ENCODE data around the gene SCCPDH. TPM values are rescaled to one million over a fixed set of nuclear protein-coding genes. Genes with fewer than 3 reads are reported as not detected.
A peak's percentile ranks its signal among the peaks of the same experiment; 100 is the strongest.

The SCCPDH gene
- total RNA-seq, 1 experiment from 2014 or later, result 10.9 TPM

DNA sequence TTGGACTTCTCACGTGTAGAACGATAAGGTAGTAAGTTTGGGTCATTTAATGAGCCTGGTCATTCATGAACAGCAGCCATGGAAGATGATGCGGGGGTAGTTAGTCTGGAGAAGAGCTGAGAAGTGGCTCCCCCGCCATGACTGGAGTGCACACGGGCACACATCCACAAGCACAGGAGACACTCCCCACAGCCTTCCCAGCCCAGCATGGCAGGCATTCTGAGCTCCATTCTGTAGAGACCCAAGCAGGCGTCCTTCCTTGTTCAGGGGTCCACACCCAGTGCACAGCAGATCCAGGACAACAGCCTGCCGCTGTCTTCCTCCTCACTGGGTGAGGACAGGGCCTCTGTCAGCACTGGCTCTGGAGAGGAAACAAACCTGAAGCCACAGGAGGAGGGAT, 57.0 kb downstream of the SCCPDH start (continued):
- no peak for TF ChIP-seq ZBTB21 (CRISPR knock-in tag; IDR thresholded peaks at IDR 0.05; ENCODE audit: borderline replicate concordance)
- no peak for TF ChIP-seq TCF7 (CRISPR knock-in tag; IDR thresholded peaks at IDR 0.05; ENCODE audit: low read depth)
- no peak for TF ChIP-seq JUN (CRISPR knock-in tag; IDR thresholded peaks at IDR 0.05)

DNA sequence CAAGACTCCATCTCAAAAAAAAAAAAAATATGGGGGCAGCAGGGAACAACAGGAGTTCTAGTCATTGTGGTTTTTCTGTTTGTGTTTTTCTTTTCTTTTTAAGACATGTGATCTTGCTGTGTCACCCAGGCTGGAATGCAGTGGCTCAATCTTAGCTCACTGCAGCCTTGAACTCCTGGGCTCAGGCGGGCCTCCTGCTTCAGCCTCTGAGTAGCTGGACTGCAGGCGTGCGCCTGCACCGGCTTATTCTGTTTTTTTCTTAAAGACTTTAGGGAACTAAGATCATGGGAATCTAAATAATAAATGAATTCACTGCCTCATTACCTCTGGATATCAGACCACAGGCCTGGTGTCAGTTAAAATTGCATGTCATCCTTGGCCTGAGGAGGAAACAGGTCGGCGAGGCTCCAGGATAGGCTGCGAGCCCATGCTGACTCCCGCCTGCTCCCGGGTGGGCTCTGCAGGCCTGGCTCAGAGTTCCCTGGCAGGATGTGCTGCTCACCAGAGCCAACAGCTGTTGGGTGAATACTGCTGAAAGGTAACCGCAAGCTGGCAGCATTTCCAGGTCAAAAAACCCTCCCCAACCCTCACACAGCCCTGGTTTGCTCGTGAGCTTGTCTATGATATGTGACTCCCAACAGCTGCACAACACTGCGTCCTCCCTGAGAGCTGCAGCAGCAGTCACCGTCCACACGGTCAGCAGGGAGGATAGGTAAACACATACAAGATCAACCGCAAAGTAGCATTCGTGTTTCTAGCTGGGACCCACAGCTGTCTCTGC, 58.1 kb downstream of the SCCPDH start:
- Mint-ChIP-seq H3K4me1 (peaks cover 8% of the 10 kb centered on the region), H3K27me3 (ENCODE audit: low read depth) (no peaks in the 10 kb centered on the region), H3K36me3 (no peaks in the 10 kb centered on the region), H3K9me3 (no peaks in the 10 kb centered on the region), H3K4me3 (no peak overlapping the region), H3K27ac (no peak overlapping the region)
- DNase-seq (ENCODE audit: low spot score) (no peak), ATAC-seq (peak; percentile 21; the same call in 1 of the 2 replicates)
- ChIA-PET CTCF (no interaction called here), POLR2A (interaction anchor here (0.9 kb wide), 1 partner anchor 41 kb away, joined by 8 read pairs; no protein-coding TSS in a partner anchor)
- TF ChIP-seq PRRX2 (CRISPR knock-in tag; IDR thresholded peaks at IDR 0.05) (no peak), GRHL2 (CRISPR knock-in tag; IDR thresholded peaks at IDR 0.05; ENCODE audit: insufficient replicate concordance, severe bottlenecking) (no peak), HMGA2 (CRISPR knock-in tag; IDR thresholded peaks at IDR 0.05) (no peak)
- TF ChIP-seq, protein P1, sequence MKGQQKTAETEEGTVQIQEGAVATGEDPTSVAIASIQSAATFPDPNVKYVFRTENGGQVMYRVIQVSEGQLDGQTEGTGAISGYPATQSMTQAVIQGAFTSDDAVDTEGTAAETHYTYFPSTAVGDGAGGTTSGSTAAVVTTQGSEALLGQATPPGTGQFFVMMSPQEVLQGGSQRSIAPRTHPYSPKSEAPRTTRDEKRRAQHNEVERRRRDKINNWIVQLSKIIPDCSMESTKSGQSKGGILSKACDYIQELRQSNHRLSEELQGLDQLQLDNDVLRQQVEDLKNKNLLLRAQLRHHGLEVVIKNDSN (CRISPR knock-in tag; IDR thresholded peaks at IDR 0.05), result no peak

DNA sequence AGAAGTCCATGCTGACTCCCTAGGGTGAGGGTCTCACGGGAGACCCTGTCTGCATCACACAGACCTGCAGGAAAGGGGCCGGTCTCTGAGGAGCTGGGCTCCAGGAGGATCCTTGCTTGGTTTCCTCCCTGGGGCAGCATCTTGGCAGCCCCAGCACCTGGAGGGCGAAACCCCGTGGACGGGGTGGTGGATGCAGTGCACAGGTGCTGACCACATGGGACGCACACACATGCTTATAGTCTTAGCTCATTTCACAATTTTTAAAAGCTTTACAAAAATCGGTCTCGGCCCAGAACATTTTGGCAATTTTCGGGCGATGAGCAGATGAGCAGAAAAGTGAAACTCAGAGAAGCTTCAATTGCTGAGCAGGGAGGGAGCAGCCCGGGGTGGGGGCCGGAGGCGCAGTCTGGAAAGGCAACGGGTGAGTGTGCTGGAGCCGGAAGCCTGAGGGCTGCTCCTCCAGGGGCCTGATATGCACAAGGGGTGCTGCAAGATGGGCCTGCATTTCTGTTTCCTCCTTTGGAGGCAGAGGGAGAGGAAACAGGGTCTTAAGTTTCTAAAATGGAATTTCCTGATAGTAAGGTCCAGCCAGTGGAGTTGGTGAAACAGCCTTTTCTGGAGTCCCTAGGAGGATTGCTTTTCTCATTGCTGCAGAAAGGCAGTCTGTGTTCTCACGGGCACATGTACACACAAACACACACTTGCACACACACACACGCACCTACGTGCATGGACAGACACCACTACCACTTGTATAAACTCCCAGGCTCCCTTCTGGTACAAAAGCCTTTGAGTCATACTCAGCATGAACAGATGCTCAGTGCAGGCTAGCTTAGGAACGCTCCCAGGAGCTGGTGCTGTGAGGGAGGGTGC, 60.6 kb downstream of the SCCPDH start:
- ATAC-seq (peak; percentile 11; the same call in 1 of the 2 replicates), DNase-seq (ENCODE audit: low spot score) (no peak)
- CTCF ChIA-PET, result interaction anchor here (1.2 kb wide), 1 partner anchor 11 kb away, joined by 4 read pairs; no protein-coding TSS in a partner anchor
- no peak overlapping the region for H3K27ac Mint-ChIP-seq
- no peak overlapping the region for H3K4me3 Mint-ChIP-seq
- peaks cover 5% of the 10 kb centered on the region; the same call in 1 of the 2 replicates for H3K27me3 Mint-ChIP-seq (ENCODE audit: low read depth)
- no peaks in the 10 kb centered on the region for H3K9me3 Mint-ChIP-seq
- H3K36me3 Mint-ChIP-seq, result no peaks in the 10 kb centered on the region
- POLR2A ChIA-PET, result no interaction called here
- peaks cover 22% of the 10 kb centered on the region for H3K4me1 Mint-ChIP-seq
- TF ChIP-seq, protein P2, sequence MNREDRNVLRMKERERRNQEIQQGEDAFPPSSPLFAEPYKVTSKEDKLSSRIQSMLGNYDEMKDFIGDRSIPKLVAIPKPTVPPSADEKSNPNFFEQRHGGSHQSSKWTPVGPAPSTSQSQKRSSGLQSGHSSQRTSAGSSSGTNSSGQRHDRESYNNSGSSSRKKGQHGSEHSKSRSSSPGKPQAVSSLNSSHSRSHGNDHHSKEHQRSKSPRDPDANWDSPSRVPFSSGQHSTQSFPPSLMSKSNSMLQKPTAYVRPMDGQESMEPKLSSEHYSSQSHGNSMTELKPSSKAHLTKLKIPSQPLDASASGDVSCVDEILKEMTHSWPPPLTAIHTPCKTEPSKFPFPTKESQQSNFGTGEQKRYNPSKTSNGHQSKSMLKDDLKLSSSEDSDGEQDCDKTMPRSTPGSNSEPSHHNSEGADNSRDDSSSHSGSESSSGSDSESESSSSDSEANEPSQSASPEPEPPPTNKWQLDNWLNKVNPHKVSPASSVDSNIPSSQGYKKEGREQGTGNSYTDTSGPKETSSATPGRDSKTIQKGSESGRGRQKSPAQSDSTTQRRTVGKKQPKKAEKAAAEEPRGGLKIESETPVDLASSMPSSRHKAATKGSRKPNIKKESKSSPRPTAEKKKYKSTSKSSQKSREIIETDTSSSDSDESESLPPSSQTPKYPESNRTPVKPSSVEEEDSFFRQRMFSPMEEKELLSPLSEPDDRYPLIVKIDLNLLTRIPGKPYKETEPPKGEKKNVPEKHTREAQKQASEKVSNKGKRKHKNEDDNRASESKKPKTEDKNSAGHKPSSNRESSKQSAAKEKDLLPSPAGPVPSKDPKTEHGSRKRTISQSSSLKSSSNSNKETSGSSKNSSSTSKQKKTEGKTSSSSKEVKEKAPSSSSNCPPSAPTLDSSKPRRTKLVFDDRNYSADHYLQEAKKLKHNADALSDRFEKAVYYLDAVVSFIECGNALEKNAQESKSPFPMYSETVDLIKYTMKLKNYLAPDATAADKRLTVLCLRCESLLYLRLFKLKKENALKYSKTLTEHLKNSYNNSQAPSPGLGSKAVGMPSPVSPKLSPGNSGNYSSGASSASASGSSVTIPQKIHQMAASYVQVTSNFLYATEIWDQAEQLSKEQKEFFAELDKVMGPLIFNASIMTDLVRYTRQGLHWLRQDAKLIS (CRISPR knock-in tag; IDR thresholded peaks at IDR 0.05; ENCODE audit: borderline replicate concordance), result no peak
- TF ChIP-seq GRHL2 (CRISPR knock-in tag; IDR thresholded peaks at IDR 0.05; ENCODE audit: insufficient replicate concordance, severe bottlenecking) (no peak), TEAD1 (CRISPR knock-in tag; IDR thresholded peaks at IDR 0.05) (no peak), ZNF263 (CRISPR knock-in tag; IDR thresholded peaks at IDR 0.05; ENCODE audit: low read depth) (no peak), FOXP1 (CRISPR knock-in tag; IDR thresholded peaks at IDR 0.05; ENCODE audit: borderline replicate concordance) (no peak), CBFB (CRISPR knock-in tag; IDR thresholded peaks at IDR 0.05; ENCODE audit: low read depth) (no peak), MXD4 (CRISPR knock-in tag; IDR thresholded peaks at IDR 0.05; ENCODE audit: borderline replicate concordance) (no peak), ZNF396 (CRISPR knock-in tag; IDR thresholded peaks at IDR 0.05; ENCODE audit: borderline replicate concordance) (no peak), GTF2I (CRISPR knock-in tag; conservative IDR thresholded peaks at IDR 0.05) (no peak), ZNF232 (CRISPR knock-in tag; IDR thresholded peaks at IDR 0.05) (no peak), PRRX2 (CRISPR knock-in tag; IDR thresholded peaks at IDR 0.05) (no peak), ZNF317 (CRISPR knock-in tag; IDR thresholded peaks at IDR 0.05; ENCODE audit: borderline replicate concordance, low read depth) (no peak)
- TF ChIP-seq, protein P3, sequence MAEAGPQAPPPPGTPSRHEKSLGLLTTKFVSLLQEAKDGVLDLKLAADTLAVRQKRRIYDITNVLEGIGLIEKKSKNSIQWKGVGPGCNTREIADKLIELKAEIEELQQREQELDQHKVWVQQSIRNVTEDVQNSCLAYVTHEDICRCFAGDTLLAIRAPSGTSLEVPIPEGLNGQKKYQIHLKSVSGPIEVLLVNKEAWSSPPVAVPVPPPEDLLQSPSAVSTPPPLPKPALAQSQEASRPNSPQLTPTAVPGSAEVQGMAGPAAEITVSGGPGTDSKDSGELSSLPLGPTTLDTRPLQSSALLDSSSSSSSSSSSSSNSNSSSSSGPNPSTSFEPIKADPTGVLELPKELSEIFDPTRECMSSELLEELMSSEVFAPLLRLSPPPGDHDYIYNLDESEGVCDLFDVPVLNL (CRISPR knock-in tag; IDR thresholded peaks at IDR 0.05; ENCODE audit: borderline replicate concordance, low read depth), result no peak
- TF ChIP-seq, protein P4, sequence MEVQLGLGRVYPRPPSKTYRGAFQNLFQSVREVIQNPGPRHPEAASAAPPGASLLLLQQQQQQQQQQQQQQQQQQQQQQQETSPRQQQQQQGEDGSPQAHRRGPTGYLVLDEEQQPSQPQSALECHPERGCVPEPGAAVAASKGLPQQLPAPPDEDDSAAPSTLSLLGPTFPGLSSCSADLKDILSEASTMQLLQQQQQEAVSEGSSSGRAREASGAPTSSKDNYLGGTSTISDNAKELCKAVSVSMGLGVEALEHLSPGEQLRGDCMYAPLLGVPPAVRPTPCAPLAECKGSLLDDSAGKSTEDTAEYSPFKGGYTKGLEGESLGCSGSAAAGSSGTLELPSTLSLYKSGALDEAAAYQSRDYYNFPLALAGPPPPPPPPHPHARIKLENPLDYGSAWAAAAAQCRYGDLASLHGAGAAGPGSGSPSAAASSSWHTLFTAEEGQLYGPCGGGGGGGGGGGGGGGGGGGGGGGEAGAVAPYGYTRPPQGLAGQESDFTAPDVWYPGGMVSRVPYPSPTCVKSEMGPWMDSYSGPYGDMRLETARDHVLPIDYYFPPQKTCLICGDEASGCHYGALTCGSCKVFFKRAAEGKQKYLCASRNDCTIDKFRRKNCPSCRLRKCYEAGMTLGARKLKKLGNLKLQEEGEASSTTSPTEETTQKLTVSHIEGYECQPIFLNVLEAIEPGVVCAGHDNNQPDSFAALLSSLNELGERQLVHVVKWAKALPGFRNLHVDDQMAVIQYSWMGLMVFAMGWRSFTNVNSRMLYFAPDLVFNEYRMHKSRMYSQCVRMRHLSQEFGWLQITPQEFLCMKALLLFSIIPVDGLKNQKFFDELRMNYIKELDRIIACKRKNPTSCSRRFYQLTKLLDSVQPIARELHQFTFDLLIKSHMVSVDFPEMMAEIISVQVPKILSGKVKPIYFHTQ (CRISPR knock-in tag; IDR thresholded peaks at IDR 0.05), result no peak
- TF ChIP-seq, protein P5, sequence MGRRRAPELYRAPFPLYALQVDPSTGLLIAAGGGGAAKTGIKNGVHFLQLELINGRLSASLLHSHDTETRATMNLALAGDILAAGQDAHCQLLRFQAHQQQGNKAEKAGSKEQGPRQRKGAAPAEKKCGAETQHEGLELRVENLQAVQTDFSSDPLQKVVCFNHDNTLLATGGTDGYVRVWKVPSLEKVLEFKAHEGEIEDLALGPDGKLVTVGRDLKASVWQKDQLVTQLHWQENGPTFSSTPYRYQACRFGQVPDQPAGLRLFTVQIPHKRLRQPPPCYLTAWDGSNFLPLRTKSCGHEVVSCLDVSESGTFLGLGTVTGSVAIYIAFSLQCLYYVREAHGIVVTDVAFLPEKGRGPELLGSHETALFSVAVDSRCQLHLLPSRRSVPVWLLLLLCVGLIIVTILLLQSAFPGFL (CRISPR knock-in tag; IDR thresholded peaks at IDR 0.05; ENCODE audit: borderline replicate concordance), result no peak

Data from WTC11 (cell line).